Renal pelvis (tissue), 3 donors: ENCODE measurements around the gene FRYL. TPM values are rescaled to one million over a fixed set of nuclear protein-coding genes. Genes with fewer than 3 reads are reported as not detected.

Source experiments
- polyA plus RNA-seq, 3 donors: library from polyadenylated mRNA; unstranded; fragments of 120-200 nt; gene quantifications; one replicate each; pipeline ENCODE4 v1.2.1, GENCODE V29; 2013; ENCODE audit not compliant: insufficient read length in 3 of 3

The FRYL gene
- polyA plus RNA-seq, 3 donors: 40.4 to 47.4 (median 43.2) TPM

Other genes starting within 250 kb of the FRYL start
- 100 to 1,000 TPM; 213 to 254 (median 247) TPM for gene OCIAD1, start 50.8 kb upstream of the FRYL start, polyA plus RNA-seq
- 100 to 1,000 TPM; 202 to 214 (median 210) TPM for gene OCIAD2, start 126.5 kb upstream of the FRYL start, polyA plus RNA-seq
- 1 to 10 TPM; 4.8 to 8.0 (median 5.6) TPM for gene CWH43, start 206.0 kb upstream of the FRYL start, polyA plus RNA-seq